Body of pancreas (tissue), 4 donors: ENCODE measurements around the gene NUDT7.

Source experiments
- CTCF ChIP-seq, 7 experiments: fragments of 450-650 bp in 4 of 7; fragments of 200-600 bp in 3 of 7; sonication (generic) in 3 of 7; IDR thresholded peaks; one replicate each; pipeline ENCODE4 v1.5.1; 2016 to 2019; ENCODE audit warnings: antibody characterized with exemption in 7 of 7
- POLR2A ChIP-seq, 3 donors: fragments of 450-650 bp; IDR thresholded peaks; one replicate each; pipeline ENCODE4 v1.6.1; 2016; ENCODE audit warnings: antibody characterized with exemption in 3 of 3, mild to moderate bottlenecking in 2 of 3

- no peak for TF ChIP-seq CTCF (IDR thresholded peaks at IDR 0.05)
- TF ChIP-seq POLR2A (IDR thresholded peaks at IDR 0.05) = no peak
Observed at GRCh38 chr16:77684181-77684526, 38.2 kb upstream of the NUDT7 start.
